Fibroblast of lung (primary cell): Measurements from ENCODE around the gene VAV2. TPM values are rescaled to one million over a fixed set of nuclear protein-coding genes. Genes with fewer than 3 reads are reported as not detected.
A peak's percentile ranks its signal among the peaks of the same experiment; 100 is the strongest.

ENCODE experiments used
- DNase-seq, 2 donors: peaks; one replicate each; pipeline versions ENCODE4 v3.0.0 to v3.0.0-alpha.2; 2010; ENCODE audit warnings: low read depth in 2 of 2
- H2AFZ ChIP-seq: 2 replicates; pipeline ENCODE4 v1.5.1; 2012; ENCODE audit warnings: low read length, control low read depth, inconsistent platforms
- H3K27ac ChIP-seq: 2 replicates; pipeline ENCODE4 v1.5.1; 2011; ENCODE audit warnings: low read length, control low read depth; ENCODE audit not compliant: insufficient read depth
- H3K27me3 ChIP-seq: 2 replicates; pipeline ENCODE4 v1.5.1; 2011; ENCODE audit warnings: mild to moderate bottlenecking, low read length; ENCODE audit not compliant: control insufficient read depth, insufficient read depth
- H3K36me3 ChIP-seq: 2 replicates; pipeline ENCODE4 v1.5.1; 2011; ENCODE audit warnings: low read length; ENCODE audit not compliant: control insufficient read depth, insufficient read depth
- H3K4me1 ChIP-seq: 2 replicates; pipeline ENCODE4 v1.5.1; 2011; ENCODE audit warnings: low read length; ENCODE audit not compliant: control insufficient read depth, insufficient read depth; ENCODE audit errors: extremely low read depth
- H3K4me2 ChIP-seq: 2 replicates; pipeline ENCODE4 v1.5.1; 2011; ENCODE audit warnings: low read length, control low read depth; ENCODE audit not compliant: insufficient read depth; ENCODE audit errors: extremely low read depth
- H3K4me3 ChIP-seq, 4 experiments: fragments of 200-600 bp in 1 of 4; sonication (generic) in 1 of 4; replicated peaks in 1 of 4; 2 replicates each; pipeline ENCODE4 v1.5.1; 2011 to 2016; ENCODE audit warnings: low read length in 4 of 4, low read depth in 3 of 4, mild to moderate bottlenecking in 3 of 4, control low read depth in 2 of 4, inconsistent platforms in 1 of 4, mixed read lengths in 1 of 4; ENCODE audit not compliant: insufficient read depth in 1 of 4; ENCODE audit errors: control extremely low read depth in 1 of 4
- H3K79me2 ChIP-seq: 2 replicates; pipeline ENCODE4 v1.5.1; 2012; ENCODE audit warnings: mild to moderate bottlenecking, low read length, inconsistent platforms; ENCODE audit not compliant: control insufficient read depth, insufficient read depth
- H3K9ac ChIP-seq: 2 replicates; pipeline ENCODE4 v1.5.1; 2011; ENCODE audit warnings: mild to moderate bottlenecking, low read length, control low read depth; ENCODE audit not compliant: insufficient read depth
- H3K9me3 ChIP-seq: 2 replicates; pipeline ENCODE4 v1.5.1; 2012; ENCODE audit warnings: low read depth, low read length; ENCODE audit not compliant: control insufficient read depth, insufficient read depth
- H4K20me1 ChIP-seq: 2 replicates; pipeline ENCODE4 v1.5.1; 2011; ENCODE audit warnings: low read length; ENCODE audit not compliant: control insufficient read depth, insufficient read depth; ENCODE audit errors: extremely low read depth
- CTCF ChIP-seq, 2 donors: IDR thresholded peaks in 1 of 2; conservative IDR thresholded peaks in 1 of 2; 1 replicate in 1 of 2; 2 replicates in 1 of 2; pipeline ENCODE4 v1.5.1; 2011 to 2012; ENCODE audit warnings: low read length in 2 of 2, control low read depth in 1 of 2, inconsistent platforms in 1 of 2, low read depth in 1 of 2, mild to moderate bottlenecking in 1 of 2
- EZH2 ChIP-seq: IDR thresholded peaks from 2 replicates; pipeline ENCODE4 v1.5.1; 2012; ENCODE audit warnings: low read length, control low read depth, mild to moderate bottlenecking; ENCODE audit errors: missing control alignments
- polyA plus RNA-seq, 2 donors: library from polyadenylated mRNA; depleted of rRNA in 1 of 2; stranded (reverse) in 1 of 2; unstranded in 1 of 2; fragments of >200 nt; gene quantifications; 2 replicates each; pipeline ENCODE4 v1.2.1, GENCODE V29; 2011 to 2012; ENCODE audit warnings: missing spikeins in 1 of 2
- total RNA-seq: library from RNA; depleted of rRNA; stranded (reverse); fragments of >200 nt; gene quantifications from 2 replicates; pipeline ENCODE4 v1.2.1, GENCODE V29; 2014

VAV2 gene
- total and polyA plus RNA-seq, 2 donors (not counting 1 experiment from before 2014, with no cell fraction given), result 13.7 to 17.7 TPM

DNA sequence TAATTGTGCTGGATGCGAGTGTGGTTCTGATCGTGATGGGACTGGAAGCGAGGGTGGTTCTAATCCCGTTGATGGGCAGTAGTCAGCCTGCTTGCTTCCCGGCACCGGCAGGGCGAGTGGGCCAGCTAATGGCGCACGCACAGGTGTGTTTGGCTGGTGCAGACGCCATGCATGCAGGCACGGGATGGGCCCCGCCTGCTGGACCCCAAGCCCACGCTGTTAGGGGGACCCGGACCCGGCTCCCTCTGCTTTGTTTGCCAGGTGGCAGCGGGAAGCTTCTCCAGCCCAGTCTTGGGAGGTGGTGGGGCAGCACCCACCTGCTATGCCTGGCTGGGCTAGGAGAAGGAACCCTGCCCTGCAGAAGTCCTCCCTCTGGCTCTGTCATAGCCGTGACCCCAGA lies 70.3 kb downstream of the VAV2 start:
- Histone ChIP-seq H3K4me3 (no peak overlapping the region), H4K20me1 (no peaks in the 10 kb centered on the region), H3K9me3 (no peaks in the 10 kb centered on the region), H3K4me2 (no peak overlapping the region), H2AFZ (no peak overlapping the region), H3K9ac (no peak overlapping the region), H3K79me2 (peaks cover 23% of the 10 kb centered on the region), H3K36me3 (no peaks in the 10 kb centered on the region), H3K27me3 (no peaks in the 10 kb centered on the region), H3K4me1 (peaks cover 21% of the 10 kb centered on the region), H3K27ac (no peak overlapping the region)
- DNase-seq, result no peak
- TF ChIP-seq CTCF (conservative IDR thresholded peaks at IDR 0.05 in 1 of 2, IDR thresholded peaks at IDR 0.05 in 1 of 2; ENCODE audit: low read depth in 1 of 2, low read length in 2 of 2) (no peak), EZH2 (no peak)

DNA sequence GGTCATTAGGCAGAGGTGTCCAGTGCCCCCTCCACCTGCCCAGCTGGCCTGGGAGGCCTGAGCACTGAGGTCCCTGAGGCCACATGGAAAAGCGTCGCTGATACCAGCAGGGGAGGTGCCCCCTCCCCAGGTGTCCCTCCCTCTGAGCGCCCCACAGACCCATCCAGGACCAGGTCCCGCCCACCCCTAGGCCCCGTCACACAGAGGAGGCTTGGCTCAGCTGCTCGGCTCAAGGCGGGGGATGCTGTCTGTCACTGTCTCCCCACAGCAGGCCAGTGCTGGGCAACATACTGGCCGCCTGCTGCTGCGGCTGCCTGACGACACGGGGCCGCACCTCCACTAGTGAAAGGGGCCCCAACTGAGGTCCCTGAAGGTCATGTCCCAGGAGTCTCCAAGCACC lies 71.7 kb downstream of the VAV2 start:
- TF ChIP-seq EZH2, result no peak
- no peak for TF ChIP-seq CTCF (conservative IDR thresholded peaks at IDR 0.05 in 1 of 2, IDR thresholded peaks at IDR 0.05 in 1 of 2; ENCODE audit: low read depth in 1 of 2, low read length in 2 of 2)
- no peak overlapping the region for H3K9ac ChIP-seq
- peaks cover 25% of the 10 kb centered on the region for H3K79me2 ChIP-seq

GRCh38 chr9:133919253-133920115 lies 72.6 kb downstream of the VAV2 start:
- TF ChIP-seq CTCF (conservative IDR thresholded peaks at IDR 0.05 in 1 of 2, IDR thresholded peaks at IDR 0.05 in 1 of 2; ENCODE audit: low read depth in 1 of 2, low read length in 2 of 2), result no peak
- no peak for TF ChIP-seq EZH2
- H3K36me3 ChIP-seq, result no peaks in the 10 kb centered on the region
- H3K9me3 ChIP-seq, result no peaks in the 10 kb centered on the region
- H3K27me3 ChIP-seq, result no peaks in the 10 kb centered on the region
- no peaks in the 10 kb centered on the region for H4K20me1 ChIP-seq
- no peak overlapping the region for H2AFZ ChIP-seq
- H3K79me2 ChIP-seq, result peaks cover 27% of the 10 kb centered on the region
- no peak overlapping the region for H3K4me3 ChIP-seq
- H3K4me1 ChIP-seq, result peaks cover 32% of the 10 kb centered on the region
- H3K4me2 ChIP-seq, result peak overlapping the region; percentile 44
- DNase-seq, result no peak
- H3K27ac ChIP-seq, result peak overlapping the region; percentile 39
- no peak overlapping the region for H3K9ac ChIP-seq

More for the DNA sequence above, 71.7 kb downstream of the VAV2 start:
- Histone ChIP-seq H3K4me3 (no peak overlapping the region), H3K27ac (no peak overlapping the region), H3K9me3 (no peaks in the 10 kb centered on the region), H2AFZ (no peak overlapping the region), H3K4me2 (no peak overlapping the region), H3K36me3 (no peaks in the 10 kb centered on the region), H3K4me1 (peaks cover 26% of the 10 kb centered on the region), H4K20me1 (no peaks in the 10 kb centered on the region), H3K27me3 (no peaks in the 10 kb centered on the region)
- DNase-seq, result no peak
